ENCODE measurements around the gene FRMD4A. TPM values are rescaled to one million over a fixed set of nuclear protein-coding genes. Genes with fewer than 3 reads are reported as not detected.

FRMD4A gene
- total RNA-seq, 1 donor from 2014 or later, result 0.64 TPM

DNA sequence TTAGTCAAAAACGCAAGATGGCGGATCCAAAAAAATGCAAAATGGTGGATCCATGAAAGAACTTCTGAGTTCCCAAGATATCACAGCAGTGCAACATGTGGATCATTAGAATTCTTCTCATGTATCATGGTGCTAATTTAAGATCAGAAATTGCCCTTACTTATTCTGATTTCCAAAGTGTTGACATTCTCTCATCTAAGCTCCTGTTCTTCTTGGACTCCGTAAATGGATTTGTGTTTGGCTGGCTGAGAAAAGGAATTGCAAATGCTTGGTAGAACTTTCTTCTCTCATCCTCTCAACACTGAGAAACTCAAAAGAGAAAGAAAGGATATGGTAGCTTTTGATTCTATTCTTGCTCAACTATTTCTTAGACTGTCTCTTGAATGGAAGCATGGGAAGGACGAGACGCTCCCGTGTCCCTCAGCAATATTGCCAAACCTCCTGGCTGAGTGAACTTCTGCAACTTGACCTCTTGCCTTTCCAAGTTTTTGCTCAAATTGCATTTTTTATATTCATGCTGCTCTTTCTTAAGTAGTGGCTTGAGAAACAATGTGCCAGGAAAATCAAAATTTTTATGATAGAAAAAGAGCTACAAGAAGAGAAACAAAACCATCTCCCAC is 44.7 kb downstream of the FRMD4A start:
- POLR2A ChIA-PET, result no interaction called here
- Mint-ChIP-seq H3K36me3 (ENCODE audit: low read depth) (peaks cover 2% of the 10 kb centered on the region), H3K4me3 (no peak overlapping the region), H3K9me3 (peaks cover 7% of the 10 kb centered on the region), H3K27me3 (peaks cover 41% of the 10 kb centered on the region), H3K27ac (no peak overlapping the region), H3K4me1 (no peaks in the 10 kb centered on the region)
- intact Hi-C loops (cut with micrococcal nuclease), result no loop called here
- DNase-seq (no peak), ATAC-seq (ENCODE audit: low read depth) (no peak)
- CTCF ChIA-PET, result no interaction called here
- no peak for TF ChIP-seq CTCF (IDR thresholded peaks at IDR 0.05)

- Mint-ChIP-seq H3K4me1 (no peaks in the 10 kb centered on the region), H3K36me3 (ENCODE audit: low read depth) (no peaks in the 10 kb centered on the region), H3K4me3 (no peak overlapping the region), H3K27ac (no peak overlapping the region), H3K27me3 (peaks cover 30% of the 10 kb centered on the region), H3K9me3 (no peaks in the 10 kb centered on the region)
- no peak for TF ChIP-seq CTCF (IDR thresholded peaks at IDR 0.05)
- intact Hi-C loops (cut with micrococcal nuclease), result no loop called here
- ATAC-seq (ENCODE audit: low read depth) (no peak), DNase-seq (no peak)
- POLR2A ChIA-PET, result no interaction called here
- CTCF ChIA-PET, result no interaction called here
Measured at GRCh38 chr10:14282276-14282675, 48.4 kb downstream of the FRMD4A start.

DNA sequence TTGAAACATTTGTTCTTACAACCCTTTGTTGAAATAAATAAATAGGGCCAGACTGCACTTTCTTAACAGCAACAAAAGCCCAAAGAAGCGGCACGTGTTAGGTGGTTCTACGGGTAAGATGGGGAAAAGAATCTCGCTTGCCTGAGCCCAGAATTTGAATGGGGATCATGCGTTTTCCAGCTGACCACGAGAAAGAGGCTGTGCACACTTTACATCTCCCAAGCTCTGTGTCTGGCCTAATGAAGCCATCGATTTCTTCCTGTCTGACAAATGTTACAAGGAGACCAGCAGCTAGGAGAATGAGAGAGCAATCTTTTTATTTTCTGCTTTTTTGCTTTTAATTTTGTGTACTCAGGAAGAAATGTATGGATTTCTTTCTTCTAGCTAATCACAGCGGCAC is 52.2 kb downstream of the FRMD4A start:
- H3K27ac Mint-ChIP-seq, result no peak overlapping the region
- DNase-seq (no peak), ATAC-seq (ENCODE audit: low read depth) (no peak)
- POLR2A ChIA-PET, result no interaction called here
- no peak overlapping the region for H3K4me3 Mint-ChIP-seq
- H3K27me3 Mint-ChIP-seq, result peaks cover 13% of the 10 kb centered on the region
- TF ChIP-seq CTCF (IDR thresholded peaks at IDR 0.05), result no peak
- H3K9me3 Mint-ChIP-seq, result no peaks in the 10 kb centered on the region
- no peaks in the 10 kb centered on the region for H3K36me3 Mint-ChIP-seq (ENCODE audit: low read depth)
- CTCF ChIA-PET, result no interaction called here
- intact Hi-C loops (cut with micrococcal nuclease), result no loop called here
- no peaks in the 10 kb centered on the region for H3K4me1 Mint-ChIP-seq

GRCh38 chr10:14276210-14276609 is 54.5 kb downstream of the FRMD4A start:
- POLR2A ChIA-PET, result no interaction called here
- Mint-ChIP-seq H3K36me3 (ENCODE audit: low read depth) (no peaks in the 10 kb centered on the region), H3K4me3 (no peak overlapping the region), H3K27ac (no peak overlapping the region), H3K9me3 (no peaks in the 10 kb centered on the region), H3K27me3 (peaks cover 6% of the 10 kb centered on the region), H3K4me1 (no peaks in the 10 kb centered on the region)
- DNase-seq, result no peak
- CTCF ChIA-PET, result no interaction called here
- intact Hi-C loops (cut with micrococcal nuclease), result no loop called here
- no peak for TF ChIP-seq CTCF (IDR thresholded peaks at IDR 0.05)
- ATAC-seq (ENCODE audit: low read depth), result no peak

- intact Hi-C loops (cut with micrococcal nuclease), result no loop called here
- Mint-ChIP-seq H3K27ac (no peak overlapping the region), H3K4me3 (no peak overlapping the region), H3K27me3 (peaks cover 7% of the 10 kb centered on the region), H3K36me3 (ENCODE audit: low read depth) (no peaks in the 10 kb centered on the region), H3K9me3 (no peaks in the 10 kb centered on the region), H3K4me1 (no peaks in the 10 kb centered on the region)
- no peak for DNase-seq
- ChIA-PET CTCF (no interaction called here), POLR2A (no interaction called here)
- no peak for ATAC-seq (ENCODE audit: low read depth)
- no peak for TF ChIP-seq CTCF (IDR thresholded peaks at IDR 0.05)
Measured at GRCh38 chr10:14271621-14272020, 59.1 kb downstream of the FRMD4A start.

All from activated B cell treated with CpG ODN at 0.5 μM for 24 hours (primary cell).